Liver (tissue), 3 donors: Measurements from ENCODE around the gene MYOD1.
A peak's percentile ranks its signal among the peaks of the same experiment; 100 is the strongest.

Source experiments
- CTCF ChIP-seq: fragments of 150-350 bp; IDR thresholded peaks from 2 replicates; pipeline ENCODE4 v1.5.1; 2017; ENCODE audit warnings: improper control_type of control experiment, low read depth, low read length; ENCODE audit not compliant: missing input control
- JUND ChIP-seq, 2 donors: IDR thresholded peaks; 2 replicates each; pipeline ENCODE4 v1.6.1; 2016; ENCODE audit warnings: antibody characterized with exemption in 2 of 2
- MAX ChIP-seq: IDR thresholded peaks from 2 replicates; pipeline ENCODE4 v1.6.1; 2016; ENCODE audit warnings: antibody characterized with exemption
- SP1 ChIP-seq: IDR thresholded peaks from 2 replicates; pipeline ENCODE4 v1.6.1; 2018; ENCODE audit warnings: antibody characterized with exemption, mild to moderate bottlenecking
- TF ChIP-seq, protein P1 (sequence below): IDR thresholded peaks from 2 replicates; pipeline ENCODE4 v1.6.1; 2016; ENCODE audit warnings: antibody characterized with exemption, mild to moderate bottlenecking
- donor health status: healthy.
- donor health status: healthy.

GRCh38 chr11:17734986-17735817 lies 15.8 kb downstream of the MYOD1 start:
- TF ChIP-seq CTCF (no peak), MAX (no peak), JUND (IDR thresholded peaks at IDR 0.05) (no peak), SP1 (no peak)
- TF ChIP-seq, protein P1, sequence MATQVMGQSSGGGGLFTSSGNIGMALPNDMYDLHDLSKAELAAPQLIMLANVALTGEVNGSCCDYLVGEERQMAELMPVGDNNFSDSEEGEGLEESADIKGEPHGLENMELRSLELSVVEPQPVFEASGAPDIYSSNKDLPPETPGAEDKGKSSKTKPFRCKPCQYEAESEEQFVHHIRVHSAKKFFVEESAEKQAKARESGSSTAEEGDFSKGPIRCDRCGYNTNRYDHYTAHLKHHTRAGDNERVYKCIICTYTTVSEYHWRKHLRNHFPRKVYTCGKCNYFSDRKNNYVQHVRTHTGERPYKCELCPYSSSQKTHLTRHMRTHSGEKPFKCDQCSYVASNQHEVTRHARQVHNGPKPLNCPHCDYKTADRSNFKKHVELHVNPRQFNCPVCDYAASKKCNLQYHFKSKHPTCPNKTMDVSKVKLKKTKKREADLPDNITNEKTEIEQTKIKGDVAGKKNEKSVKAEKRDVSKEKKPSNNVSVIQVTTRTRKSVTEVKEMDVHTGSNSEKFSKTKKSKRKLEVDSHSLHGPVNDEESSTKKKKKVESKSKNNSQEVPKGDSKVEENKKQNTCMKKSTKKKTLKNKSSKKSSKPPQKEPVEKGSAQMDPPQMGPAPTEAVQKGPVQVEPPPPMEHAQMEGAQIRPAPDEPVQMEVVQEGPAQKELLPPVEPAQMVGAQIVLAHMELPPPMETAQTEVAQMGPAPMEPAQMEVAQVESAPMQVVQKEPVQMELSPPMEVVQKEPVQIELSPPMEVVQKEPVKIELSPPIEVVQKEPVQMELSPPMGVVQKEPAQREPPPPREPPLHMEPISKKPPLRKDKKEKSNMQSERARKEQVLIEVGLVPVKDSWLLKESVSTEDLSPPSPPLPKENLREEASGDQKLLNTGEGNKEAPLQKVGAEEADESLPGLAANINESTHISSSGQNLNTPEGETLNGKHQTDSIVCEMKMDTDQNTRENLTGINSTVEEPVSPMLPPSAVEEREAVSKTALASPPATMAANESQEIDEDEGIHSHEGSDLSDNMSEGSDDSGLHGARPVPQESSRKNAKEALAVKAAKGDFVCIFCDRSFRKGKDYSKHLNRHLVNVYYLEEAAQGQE: peak; percentile 98
